ENCODE measurements around the gene MAN1C1. TPM values are rescaled to one million over a fixed set of nuclear protein-coding genes. Genes with fewer than 3 reads are reported as not detected.
"Not testable (repeated sequence)": the region's sequence is repeated elsewhere in the genome, so short reads cannot be mapped to it uniquely, and the experiment has no call there.

The MAN1C1 gene
- total RNA-seq, 4 donors from 2014 or later = 5.0 to 31.1 (median 7.9) TPM

DNA sequence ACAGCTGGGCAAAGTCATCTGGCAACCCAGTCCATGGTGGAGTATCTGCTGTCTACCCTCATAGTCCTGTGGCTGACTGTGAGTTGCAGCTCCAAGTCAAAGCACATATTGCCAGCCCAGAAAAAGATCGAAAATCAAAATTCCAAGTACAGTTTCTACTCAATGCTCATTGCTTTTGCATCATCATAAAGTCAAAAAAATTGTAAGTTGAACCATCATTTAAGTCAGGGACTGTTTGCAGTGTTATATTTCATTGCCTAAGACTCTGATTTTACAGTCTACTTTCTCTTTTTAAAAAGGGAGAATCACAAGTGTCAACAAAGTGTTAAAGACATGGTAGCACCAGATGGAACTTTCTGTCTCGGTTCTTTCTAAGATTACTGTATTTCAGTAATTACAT lies 22.7 kb upstream of the MAN1C1 start:
- Histone ChIP-seq H3K4me3 (no peak overlapping the region), H3K27ac (no peak overlapping the region), H3K27me3 (no peaks in the 10 kb centered on the region), H3K36me3 (no peaks in the 10 kb centered on the region), H3K9me3 (no peaks in the 10 kb centered on the region), H3K4me1 (no peaks in the 10 kb centered on the region)
- no peak for DNase-seq
- no peak for TF ChIP-seq POLR2A (IDR thresholded peaks at IDR 0.05)
- TF ChIP-seq, protein P1, sequence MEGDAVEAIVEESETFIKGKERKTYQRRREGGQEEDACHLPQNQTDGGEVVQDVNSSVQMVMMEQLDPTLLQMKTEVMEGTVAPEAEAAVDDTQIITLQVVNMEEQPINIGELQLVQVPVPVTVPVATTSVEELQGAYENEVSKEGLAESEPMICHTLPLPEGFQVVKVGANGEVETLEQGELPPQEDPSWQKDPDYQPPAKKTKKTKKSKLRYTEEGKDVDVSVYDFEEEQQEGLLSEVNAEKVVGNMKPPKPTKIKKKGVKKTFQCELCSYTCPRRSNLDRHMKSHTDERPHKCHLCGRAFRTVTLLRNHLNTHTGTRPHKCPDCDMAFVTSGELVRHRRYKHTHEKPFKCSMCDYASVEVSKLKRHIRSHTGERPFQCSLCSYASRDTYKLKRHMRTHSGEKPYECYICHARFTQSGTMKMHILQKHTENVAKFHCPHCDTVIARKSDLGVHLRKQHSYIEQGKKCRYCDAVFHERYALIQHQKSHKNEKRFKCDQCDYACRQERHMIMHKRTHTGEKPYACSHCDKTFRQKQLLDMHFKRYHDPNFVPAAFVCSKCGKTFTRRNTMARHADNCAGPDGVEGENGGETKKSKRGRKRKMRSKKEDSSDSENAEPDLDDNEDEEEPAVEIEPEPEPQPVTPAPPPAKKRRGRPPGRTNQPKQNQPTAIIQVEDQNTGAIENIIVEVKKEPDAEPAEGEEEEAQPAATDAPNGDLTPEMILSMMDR (IDR thresholded peaks at IDR 0.05) = no peak
- intact Hi-C loops (cut with DNase I; ENCODE audit: low total_unique reads) = no loop called here

DNA sequence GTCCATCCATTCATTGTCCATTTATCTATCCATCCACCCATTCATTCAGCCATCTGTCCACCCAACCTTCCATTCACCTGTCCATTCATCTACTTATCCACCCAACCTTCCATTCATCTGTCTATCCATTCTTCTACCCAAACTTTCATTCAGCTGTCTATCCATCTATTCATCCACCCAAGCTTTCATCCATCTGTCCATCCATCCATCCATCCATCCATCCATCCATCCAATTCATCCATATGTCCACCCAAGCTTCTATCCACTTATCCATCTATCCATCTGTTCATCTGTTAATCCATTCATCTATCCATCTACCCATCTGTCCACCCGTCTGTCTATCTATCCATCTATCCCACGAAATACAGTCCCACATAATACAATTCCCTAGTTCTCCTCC lies 21.6 kb upstream of the MAN1C1 start:
- DNase-seq = no peak
- Histone ChIP-seq H3K9me3 (no peaks in the 10 kb centered on the region), H3K36me3 (no peaks in the 10 kb centered on the region), H3K4me1 (no peaks in the 10 kb centered on the region), H3K27me3 (no peaks in the 10 kb centered on the region), H3K27ac (no peak overlapping the region), H3K4me3 (no peak overlapping the region)
- intact Hi-C loops (cut with DNase I; ENCODE audit: low total_unique reads) = no loop called here
- TF ChIP-seq POLR2A (IDR thresholded peaks at IDR 0.05) = no peak
- TF ChIP-seq, protein P1 (IDR thresholded peaks at IDR 0.05) = no peak

DNA sequence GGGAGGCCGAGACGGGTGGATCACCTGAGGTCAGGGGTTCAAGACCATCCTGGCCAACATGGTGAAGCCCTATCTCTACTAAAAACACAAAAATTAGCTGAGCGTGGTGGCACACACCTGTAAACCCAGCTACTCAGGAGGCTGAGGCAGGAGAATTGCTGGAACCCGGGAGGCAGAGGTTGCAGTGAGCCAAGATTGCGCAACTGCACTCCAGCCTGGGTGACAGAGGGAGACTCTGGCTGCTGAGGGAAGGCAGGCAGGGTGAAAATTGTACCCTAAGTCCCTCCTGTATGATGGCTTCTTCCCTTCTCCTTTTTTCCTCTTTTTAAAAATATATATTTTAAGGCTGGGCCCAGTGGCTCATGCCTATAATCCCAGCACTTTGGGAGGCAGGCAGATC lies 19.9 kb upstream of the MAN1C1 start:
- H3K9me3 ChIP-seq; H3K4me1 ChIP-seq; H3K4me3 ChIP-seq; H3K36me3 ChIP-seq; H3K27ac ChIP-seq; intact Hi-C loops (cut with DNase I; ENCODE audit: low total_unique reads); H3K27me3 ChIP-seq; DNase-seq: not testable (repeated sequence)

DNA sequence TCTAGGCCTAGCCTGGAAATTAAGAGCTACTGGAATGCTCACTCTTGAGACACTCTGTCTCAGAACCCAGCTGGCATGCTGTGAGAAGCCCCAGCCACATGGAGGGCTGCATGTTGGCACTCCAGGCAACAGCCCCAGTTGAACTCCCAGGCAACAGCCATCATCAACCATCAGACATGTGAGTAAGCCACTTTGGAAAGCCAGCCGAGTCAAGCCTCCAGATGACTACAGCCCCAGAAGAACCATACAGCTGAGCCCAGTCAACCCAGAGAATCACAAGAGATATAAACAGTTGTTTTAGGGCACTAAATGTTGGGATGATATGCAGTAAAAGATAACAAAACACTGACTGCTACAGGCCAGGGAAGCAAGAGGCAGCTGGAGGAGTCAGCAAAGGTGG lies 17.7 kb upstream of the MAN1C1 start:
- Histone ChIP-seq H3K27me3 (no peaks in the 10 kb centered on the region), H3K27ac (no peak overlapping the region), H3K4me1 (no peaks in the 10 kb centered on the region), H3K4me3 (no peak overlapping the region), H3K9me3 (no peaks in the 10 kb centered on the region), H3K36me3 (no peaks in the 10 kb centered on the region)
- no peak for DNase-seq
- intact Hi-C loops (cut with DNase I; ENCODE audit: low total_unique reads) = no loop called here
- TF ChIP-seq, protein P1 (IDR thresholded peaks at IDR 0.05) = no peak
- TF ChIP-seq POLR2A (IDR thresholded peaks at IDR 0.05) = no peak

DNA sequence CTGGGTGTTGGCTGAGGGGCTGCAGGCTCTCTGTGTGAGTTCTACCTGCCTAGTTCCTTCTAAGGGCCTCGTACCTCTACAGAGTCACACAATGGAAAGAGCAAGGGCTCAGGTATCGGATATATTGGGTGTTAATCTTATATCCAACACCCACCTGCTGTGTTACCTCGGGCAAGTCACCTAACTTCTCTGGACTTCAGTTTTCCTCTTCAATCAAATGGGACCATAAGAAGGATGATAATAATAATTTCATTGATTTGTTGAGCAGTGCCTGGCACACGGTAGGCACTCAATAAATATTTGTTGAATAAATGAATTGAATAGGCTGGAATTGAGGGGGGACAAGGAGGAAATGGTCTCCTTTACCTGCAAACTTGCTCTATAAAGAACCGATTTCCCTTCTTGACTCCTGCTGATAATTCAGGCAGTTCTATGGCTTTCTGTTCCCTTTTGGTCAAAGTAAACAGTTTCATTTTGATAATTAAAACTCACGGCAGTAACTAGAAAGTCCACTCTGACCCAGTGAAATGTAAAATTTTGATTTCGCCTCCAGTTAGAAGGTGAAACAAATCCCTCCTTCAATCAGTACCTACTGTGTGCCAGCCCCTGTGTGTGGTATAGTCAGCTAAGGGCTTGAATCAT lies 16.5 kb upstream of the MAN1C1 start:
- H3K27ac ChIP-seq = no peak overlapping the region
- TF ChIP-seq, protein P1 (IDR thresholded peaks at IDR 0.05) = no peak
- TF ChIP-seq POLR2A (IDR thresholded peaks at IDR 0.05) = no peak
- no peaks in the 10 kb centered on the region for H3K9me3 ChIP-seq
- no peaks in the 10 kb centered on the region for H3K4me1 ChIP-seq
- no peak for DNase-seq
- intact Hi-C loops (cut with DNase I; ENCODE audit: low total_unique reads) = no loop called here
- H3K36me3 ChIP-seq = no peaks in the 10 kb centered on the region
- no peak overlapping the region for H3K4me3 ChIP-seq
- no peaks in the 10 kb centered on the region for H3K27me3 ChIP-seq

DNA sequence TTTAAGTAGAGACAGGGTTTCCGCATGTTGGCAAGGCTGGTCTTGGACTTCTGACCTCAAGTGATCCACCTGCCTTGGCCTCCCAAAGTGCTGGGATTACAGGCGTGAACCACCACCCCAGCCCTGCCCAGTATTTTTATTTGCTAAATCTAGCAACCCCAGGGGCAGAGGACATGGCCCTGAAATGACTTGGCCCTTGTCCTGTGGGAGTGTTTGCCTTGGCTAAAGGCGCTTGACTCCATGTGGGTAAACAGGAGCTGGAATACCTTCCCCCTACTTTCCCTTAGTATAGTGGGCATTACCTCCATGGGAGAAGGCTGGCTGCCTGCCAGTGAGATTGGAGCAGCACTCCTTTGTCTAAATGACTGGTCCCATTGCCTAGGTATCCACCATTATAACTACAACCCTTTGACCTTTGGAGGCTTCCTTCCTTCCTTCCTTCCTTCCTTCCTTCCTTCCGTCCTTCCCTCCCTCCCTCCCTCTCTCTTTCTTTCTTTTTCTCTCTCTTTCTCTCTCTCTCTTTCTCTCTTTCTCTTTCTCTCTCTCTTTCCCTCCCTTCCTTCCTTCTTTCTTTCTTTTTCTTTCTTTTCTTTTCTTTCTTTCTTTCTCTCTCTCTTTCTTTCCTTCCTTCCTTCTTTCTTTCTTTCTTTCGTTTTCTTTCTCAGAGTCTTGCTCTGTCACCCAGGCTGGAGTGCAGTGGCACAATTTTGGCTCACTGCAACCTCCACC lies 15.5 kb upstream of the MAN1C1 start:
- intact Hi-C loops (cut with DNase I; ENCODE audit: low total_unique reads); H3K27ac ChIP-seq; DNase-seq; H3K9me3 ChIP-seq; H3K4me3 ChIP-seq; H3K36me3 ChIP-seq; H3K4me1 ChIP-seq; H3K27me3 ChIP-seq: not testable (repeated sequence)

DNA sequence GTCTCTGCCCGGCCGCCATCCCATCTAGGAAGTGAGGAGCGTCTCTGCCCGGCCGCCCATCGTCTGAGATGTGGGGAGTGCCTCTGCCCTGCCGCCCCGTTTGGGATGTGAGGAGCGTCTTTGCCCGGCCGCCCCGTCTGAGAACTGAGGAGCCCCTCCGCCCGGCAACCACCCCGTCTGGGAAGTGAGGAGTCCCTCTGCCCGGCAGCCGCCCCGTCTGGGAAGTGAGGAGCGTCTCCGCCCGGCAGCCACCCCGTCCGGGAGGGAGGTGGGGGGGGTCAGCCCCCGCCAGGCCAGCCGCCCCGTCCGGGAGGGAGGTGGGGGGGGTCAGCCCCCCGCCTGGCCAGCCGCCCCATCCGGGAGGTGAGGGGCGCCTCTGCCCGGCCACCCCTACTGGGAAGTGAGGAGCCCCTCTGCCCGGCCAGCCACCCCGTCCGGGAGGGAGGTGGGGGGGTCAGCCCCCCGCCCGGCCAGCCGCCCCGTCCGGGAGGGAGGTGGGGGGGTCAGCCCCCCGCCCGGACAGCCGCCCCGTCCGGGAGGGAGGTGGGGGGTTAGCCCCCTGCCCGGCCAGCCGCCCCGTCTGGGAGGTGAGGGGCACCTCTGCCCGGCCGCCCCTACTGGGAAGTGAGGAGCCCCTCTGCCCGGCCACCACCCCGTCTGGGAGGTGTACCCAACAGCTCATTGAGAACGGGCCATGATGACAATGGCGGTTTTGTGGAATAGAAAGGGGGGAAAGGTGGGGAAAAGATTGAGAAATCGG lies 12.6 kb upstream of the MAN1C1 start:
- DNase-seq; H3K36me3 ChIP-seq; H3K9me3 ChIP-seq; H3K27me3 ChIP-seq; intact Hi-C loops (cut with DNase I; ENCODE audit: low total_unique reads); H3K4me1 ChIP-seq; H3K27ac ChIP-seq; H3K4me3 ChIP-seq: not testable (repeated sequence)

All from uterus (tissue), 4 donors.